Measurements from ENCODE around the gene RAB11FIP3. TPM values are rescaled to one million over a fixed set of nuclear protein-coding genes. Genes with fewer than 3 reads are reported as not detected.

RAB11FIP3 gene
- total RNA-seq, 1 donor from 2014 or later, result 34.5 TPM

GRCh38 chr16:558298-559020 is 133.0 kb downstream of the RAB11FIP3 start:
- DNase-seq (ENCODE audit: low read depth), result no peak
- H3K36me3 ChIP-seq (ENCODE audit: control insufficient read depth, insufficient read depth, low read length), result no peaks in the 10 kb centered on the region
- no peak for TF ChIP-seq CTCF (IDR thresholded peaks at IDR 0.05; ENCODE audit: insufficient read depth, low read length, poor library complexity, severe bottlenecking)
- no peak overlapping the region for H3K4me3 ChIP-seq (ENCODE audit: low read depth, low read length)
- peaks cover 61% of the 10 kb centered on the region for H3K27me3 ChIP-seq (ENCODE audit: control insufficient read depth, insufficient read depth, low read length)

GRCh38 chr16:559021-559380 is 133.6 kb downstream of the RAB11FIP3 start:
- H3K27me3 ChIP-seq (ENCODE audit: control insufficient read depth, insufficient read depth, low read length), result peaks cover 65% of the 10 kb centered on the region
- TF ChIP-seq CTCF (IDR thresholded peaks at IDR 0.05; ENCODE audit: insufficient read depth, low read length, poor library complexity, severe bottlenecking), result no peak
- H3K36me3 ChIP-seq (ENCODE audit: control insufficient read depth, insufficient read depth, low read length), result no peaks in the 10 kb centered on the region
- DNase-seq (ENCODE audit: low read depth), result no peak
- no peak overlapping the region for H3K4me3 ChIP-seq (ENCODE audit: low read depth, low read length)

GRCh38 chr16:559411-560203 is 134.2 kb downstream of the RAB11FIP3 start:
- no peak for DNase-seq (ENCODE audit: low read depth)
- Histone ChIP-seq H3K4me3 (ENCODE audit: low read depth, low read length) (no peak overlapping the region), H3K36me3 (ENCODE audit: control insufficient read depth, insufficient read depth, low read length) (no peaks in the 10 kb centered on the region), H3K27me3 (ENCODE audit: control insufficient read depth, insufficient read depth, low read length) (peaks cover 69% of the 10 kb centered on the region)
- TF ChIP-seq CTCF (IDR thresholded peaks at IDR 0.05; ENCODE audit: insufficient read depth, low read length, poor library complexity, severe bottlenecking), result no peak

GRCh38 chr16:560204-560700 is 134.8 kb downstream of the RAB11FIP3 start, which contains the start of gene PRR35:
TSS of gene PRR35 (plus strand) at chr16:560394. CDS start at chr16:563295, 2,901 bp downstream.
- DNase-seq (ENCODE audit: low read depth), result no peak
- Histone ChIP-seq H3K4me3 (ENCODE audit: low read depth, low read length) (no peak within 1 kb of the TSS), H3K27me3 (ENCODE audit: control insufficient read depth, insufficient read depth, low read length) (peaks cover 69% of the 10 kb centered on the region), H3K36me3 (ENCODE audit: control insufficient read depth, insufficient read depth, low read length) (no peaks in the 10 kb centered on the region)
- no peak for TF ChIP-seq CTCF (IDR thresholded peaks at IDR 0.05; ENCODE audit: insufficient read depth, low read length, poor library complexity, severe bottlenecking)

GRCh38 chr16:560701-561412 is 135.4 kb downstream of the RAB11FIP3 start:
- Histone ChIP-seq H3K36me3 (ENCODE audit: control insufficient read depth, insufficient read depth, low read length) (no peaks in the 10 kb centered on the region), H3K4me3 (ENCODE audit: low read depth, low read length) (no peak overlapping the region), H3K27me3 (ENCODE audit: control insufficient read depth, insufficient read depth, low read length) (peaks cover 69% of the 10 kb centered on the region)
- DNase-seq (ENCODE audit: low read depth), result no peak
- TF ChIP-seq CTCF (IDR thresholded peaks at IDR 0.05; ENCODE audit: insufficient read depth, low read length, poor library complexity, severe bottlenecking), result no peak
